ENCODE results near the gene ANKS1B. TPM values are rescaled to one million over a fixed set of nuclear protein-coding genes. Genes with fewer than 3 reads are reported as not detected.

The ANKS1B gene
- total RNA-seq, 1 donor, result 47.0 TPM

DNA sequence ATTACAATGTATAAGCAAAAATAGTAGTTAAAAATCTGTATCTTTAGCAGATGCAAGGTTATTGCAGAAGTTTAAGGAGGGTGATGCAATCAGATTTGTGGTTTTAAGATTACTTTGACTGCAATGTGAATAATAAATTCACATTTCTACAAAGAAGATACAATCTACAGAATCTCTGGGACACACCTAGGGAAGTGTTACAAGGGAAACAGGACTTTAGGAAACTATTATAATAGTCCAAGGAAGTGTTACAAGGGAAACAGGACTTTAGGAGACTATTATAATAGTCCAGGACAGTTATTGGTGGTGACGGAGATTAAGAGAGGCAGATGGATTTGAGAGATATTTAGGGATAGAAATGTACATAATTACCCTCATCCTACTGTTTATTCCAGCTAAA is 491.5 kb downstream of the ANKS1B start:
- H3K4me3 ChIP-seq (ENCODE audit: low read depth, low read length), result no peak overlapping the region
- DNase-seq (ENCODE audit: low read depth), result no peak
- TF ChIP-seq, protein P1, sequence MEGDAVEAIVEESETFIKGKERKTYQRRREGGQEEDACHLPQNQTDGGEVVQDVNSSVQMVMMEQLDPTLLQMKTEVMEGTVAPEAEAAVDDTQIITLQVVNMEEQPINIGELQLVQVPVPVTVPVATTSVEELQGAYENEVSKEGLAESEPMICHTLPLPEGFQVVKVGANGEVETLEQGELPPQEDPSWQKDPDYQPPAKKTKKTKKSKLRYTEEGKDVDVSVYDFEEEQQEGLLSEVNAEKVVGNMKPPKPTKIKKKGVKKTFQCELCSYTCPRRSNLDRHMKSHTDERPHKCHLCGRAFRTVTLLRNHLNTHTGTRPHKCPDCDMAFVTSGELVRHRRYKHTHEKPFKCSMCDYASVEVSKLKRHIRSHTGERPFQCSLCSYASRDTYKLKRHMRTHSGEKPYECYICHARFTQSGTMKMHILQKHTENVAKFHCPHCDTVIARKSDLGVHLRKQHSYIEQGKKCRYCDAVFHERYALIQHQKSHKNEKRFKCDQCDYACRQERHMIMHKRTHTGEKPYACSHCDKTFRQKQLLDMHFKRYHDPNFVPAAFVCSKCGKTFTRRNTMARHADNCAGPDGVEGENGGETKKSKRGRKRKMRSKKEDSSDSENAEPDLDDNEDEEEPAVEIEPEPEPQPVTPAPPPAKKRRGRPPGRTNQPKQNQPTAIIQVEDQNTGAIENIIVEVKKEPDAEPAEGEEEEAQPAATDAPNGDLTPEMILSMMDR (IDR thresholded peaks at IDR 0.05; ENCODE audit: insufficient read depth, low read length), result no peak

DNA sequence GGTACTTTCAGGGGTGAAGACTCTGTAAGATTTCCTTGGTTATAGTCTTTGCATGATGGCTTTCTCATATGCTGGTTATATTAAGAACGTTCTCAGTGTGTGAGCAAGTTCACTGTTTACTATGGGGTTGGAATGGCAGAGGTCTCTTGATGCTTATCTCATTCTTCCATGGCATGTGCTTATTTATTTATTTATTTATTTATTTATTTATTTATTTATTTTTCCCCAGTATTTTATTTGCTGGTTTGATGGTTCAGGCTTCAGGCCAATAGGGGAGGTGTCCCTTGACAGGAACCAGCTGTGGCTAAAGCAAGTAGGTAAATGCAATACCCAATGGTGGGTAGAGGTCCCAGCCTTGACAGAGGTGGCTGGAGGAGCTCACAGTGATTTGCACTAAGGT is 498.5 kb downstream of the ANKS1B start:
- DNase-seq (ENCODE audit: low read depth), result no peak
- H3K4me3 ChIP-seq (ENCODE audit: low read depth, low read length), result no peak overlapping the region
- TF ChIP-seq, protein P1 (IDR thresholded peaks at IDR 0.05; ENCODE audit: insufficient read depth, low read length), result no peak

DNA sequence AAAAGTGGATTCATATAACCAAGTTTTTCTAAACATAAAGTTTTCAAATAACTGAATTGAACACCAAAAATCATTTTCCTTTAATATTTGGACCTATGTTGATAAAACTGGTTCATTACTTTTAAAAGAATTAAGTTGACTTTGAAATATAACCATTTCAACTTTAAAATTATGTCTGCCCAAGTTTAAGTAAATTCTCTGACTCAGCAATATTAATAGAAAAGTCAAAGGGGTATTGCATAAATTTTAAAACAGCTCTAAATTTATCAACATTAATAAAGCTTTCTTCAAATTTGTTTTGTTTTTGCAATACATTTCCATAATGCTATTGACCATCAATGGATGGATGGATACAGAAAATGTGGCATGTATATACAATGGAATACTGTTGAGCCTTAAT is 505.6 kb downstream of the ANKS1B start:
- TF ChIP-seq, protein P1 (IDR thresholded peaks at IDR 0.05; ENCODE audit: insufficient read depth, low read length), result no peak
- no peak overlapping the region for H3K4me3 ChIP-seq (ENCODE audit: low read depth, low read length)
- no peak for DNase-seq (ENCODE audit: low read depth)

DNA sequence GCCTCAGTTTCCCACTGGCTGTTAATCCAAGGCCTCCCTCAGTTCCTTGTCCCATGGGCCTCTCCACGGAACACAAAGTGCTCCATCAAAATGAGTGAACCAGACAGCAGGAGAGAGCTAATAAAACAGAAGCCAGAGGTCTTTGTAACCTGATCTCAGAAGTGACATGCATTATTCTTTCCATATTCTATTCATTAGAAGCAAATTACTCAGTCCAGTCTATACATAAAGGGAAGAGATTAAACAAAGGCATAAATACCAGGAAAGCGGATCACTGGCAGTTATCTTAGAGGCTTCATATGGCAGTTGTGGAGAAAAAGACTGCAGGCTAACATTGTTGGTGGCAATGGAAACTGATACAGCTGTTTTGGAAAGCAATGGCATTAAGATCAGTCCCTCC is 507.8 kb downstream of the ANKS1B start:
- no peak for DNase-seq (ENCODE audit: low read depth)
- TF ChIP-seq, protein P1 (IDR thresholded peaks at IDR 0.05; ENCODE audit: insufficient read depth, low read length), result no peak
- no peak overlapping the region for H3K4me3 ChIP-seq (ENCODE audit: low read depth, low read length)

DNA sequence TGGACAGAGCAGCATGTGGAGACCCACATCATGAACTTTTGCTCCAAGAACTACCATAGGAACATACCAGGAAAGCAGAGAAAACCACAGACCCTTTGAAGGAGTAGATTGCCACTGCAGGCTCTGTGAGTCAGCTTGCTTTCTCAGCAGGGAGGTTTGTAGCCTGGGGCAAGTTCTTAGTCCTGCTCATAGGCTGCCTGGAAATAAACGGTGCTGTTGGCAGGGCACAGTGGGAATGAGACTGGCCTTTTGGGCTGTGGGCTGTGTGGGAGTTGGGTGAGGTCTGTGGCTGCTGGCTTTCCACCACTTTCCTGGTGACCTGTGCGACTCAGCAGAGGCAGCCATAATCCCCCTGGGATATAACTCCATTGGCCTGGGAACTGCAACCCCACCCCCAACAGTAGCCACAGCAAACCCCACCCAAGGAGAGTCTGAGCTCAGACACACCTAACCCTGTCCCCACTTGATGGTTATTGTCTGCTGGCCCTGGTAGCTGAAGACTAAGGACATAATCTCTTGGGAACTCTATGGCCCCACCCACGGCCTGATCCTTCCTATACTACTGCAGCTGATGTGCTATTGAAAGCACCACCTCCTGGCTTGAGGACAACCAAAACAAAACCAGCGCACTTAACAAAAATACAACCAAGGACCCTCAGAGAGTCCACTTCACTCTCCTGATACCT is 529.2 kb downstream of the ANKS1B start:
- TF ChIP-seq, protein P1 (IDR thresholded peaks at IDR 0.05; ENCODE audit: insufficient read depth, low read length), result no peak
- H3K4me3 ChIP-seq (ENCODE audit: low read depth, low read length), result no peak overlapping the region
- DNase-seq (ENCODE audit: low read depth), result peak; percentile 0

DNA sequence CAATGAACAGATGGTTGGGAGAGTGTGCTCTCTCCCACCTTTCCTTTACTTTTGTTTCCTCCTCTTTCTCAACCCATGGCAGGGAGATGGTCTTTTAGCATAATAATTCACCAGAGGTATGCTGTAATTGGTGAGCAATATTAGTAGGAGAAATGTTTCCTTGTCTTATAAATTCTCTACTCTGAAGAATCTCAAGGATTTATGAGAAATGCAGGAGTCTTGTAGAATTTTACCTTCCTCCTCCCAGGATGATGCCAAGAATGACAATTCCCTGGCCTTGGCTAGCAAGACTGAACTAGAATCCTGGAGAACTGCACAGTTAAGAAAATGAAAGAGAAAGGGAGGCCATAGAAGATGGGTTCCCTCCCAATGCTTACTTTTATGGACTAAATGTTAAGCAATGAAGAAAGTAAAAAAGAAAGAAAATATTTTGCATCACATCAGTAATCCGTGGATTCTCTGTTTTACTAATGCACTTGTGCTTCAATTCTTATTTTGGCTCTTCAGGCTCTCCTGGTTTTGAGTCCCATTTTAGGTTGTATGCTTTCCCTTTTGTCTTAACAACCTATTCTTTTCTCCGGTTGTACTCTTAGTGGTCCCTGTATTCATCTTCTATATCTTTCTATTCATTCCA is 530.1 kb downstream of the ANKS1B start:
- DNase-seq (ENCODE audit: low read depth), result no peak
- H3K4me3 ChIP-seq (ENCODE audit: low read depth, low read length), result no peak overlapping the region
- TF ChIP-seq, protein P1 (IDR thresholded peaks at IDR 0.05; ENCODE audit: insufficient read depth, low read length), result no peak

Data from fibroblast of the aortic adventitia (primary cell).